GM12878 (cell line): ENCODE results near the gene FGGY. TPM values are rescaled to one million over a fixed set of nuclear protein-coding genes. Genes with fewer than 3 reads are reported as not detected.

Experiments used
- ATAC-seq: fragments of 200-7000 bp; cut with Tn5 transposase; 3 replicates; pipeline ENCODE4 v1.9.1; 2020; ENCODE audit warnings: mild to moderate bottlenecking, moderate library complexity
- BruUV-seq: library from RNA; stranded (reverse); fragments of 400-500 nt; replicated peaks from 2 replicates; lab custom pipeline; 2021; lab: Mats Ljungman, UMichigan
- CTCF ChIA-PET: fragments of 300-600 bp; sonication (Branson Sonifier 250); formaldehyde crosslinking; extraction: SDS; loops from one replicate; lab custom pipeline; 2021; ENCODE audit warnings: inconsistent platforms; lab: Yijun Ruan, JAX
- POLR2A ChIA-PET: fragments of 350-600 bp; formaldehyde crosslinking; extraction: SDS; loops from one replicate; lab custom pipeline; 2021; ENCODE audit warnings: inconsistent platforms; lab: Charles Lee
- RAD21 ChIA-PET: fragments of 300-600 bp; sonication (Branson Sonifier 250); formaldehyde crosslinking; loops from one replicate; lab custom pipeline; 2023; ENCODE audit warnings: antibody characterized with exemption; ENCODE audit not compliant: unreplicated experiment; lab: Charles Lee
- SMC1A ChIA-PET: fragments of 300-600 bp; sonication (Branson Sonifier 250); formaldehyde crosslinking; loops from one replicate; lab custom pipeline; 2023; ENCODE audit not compliant: unreplicated experiment, uncharacterized antibody; lab: Charles Lee
- DNase-seq: peaks from one replicate; pipeline ENCODE4 v3.0.0-alpha.2; 2011; ENCODE audit warnings: low read depth, low spot score
- FAIRE-seq: peaks from 3 replicates; lab custom pipeline; 2011; peaks lifted over from hg19 to GRCh38; lab: Jason Lieb, UNC
- H2AFZ ChIP-seq: 2 replicates; pipeline ENCODE4 v1.6.0; 2011; ENCODE audit warnings: low read depth, low read length, control low read depth; ENCODE audit not compliant: control insufficient read depth
- H3K27ac ChIP-seq: 2 replicates; pipeline ENCODE4 v1.5.1; 2011; ENCODE audit warnings: control low read depth; ENCODE audit not compliant: control insufficient read depth, insufficient read depth
- H3K27me3 ChIP-seq, 2 experiments: replicated peaks in 1 of 2; 2 replicates each; pipeline versions ENCODE4 v1.6.0 to v1.6.1; 2011; ENCODE audit warnings: low read length in 1 of 2; ENCODE audit not compliant: control insufficient read depth in 2 of 2, insufficient read depth in 2 of 2
- H3K36me3 ChIP-seq, 2 experiments: 2 replicates each; pipeline ENCODE4 v1.5.1; 2011; ENCODE audit warnings: low read length in 1 of 2; ENCODE audit not compliant: control insufficient read depth in 2 of 2, insufficient read depth in 2 of 2
- H3K4me1 ChIP-seq: 2 replicates; pipeline ENCODE4 v1.6.1; 2011; ENCODE audit warnings: mild to moderate bottlenecking, low read length, moderate library complexity, mixed read lengths; ENCODE audit not compliant: control insufficient read depth, insufficient read depth
- H3K4me2 ChIP-seq: 2 replicates; pipeline ENCODE4 v1.6.0; 2011; ENCODE audit warnings: control low read depth; ENCODE audit not compliant: control insufficient read depth, insufficient read depth
- H3K4me3 ChIP-seq: fragments of 200-600 bp; sonication (generic); 2 replicates; pipeline ENCODE4 v1.5.1; 2016
- H3K79me2 ChIP-seq: 2 replicates; pipeline ENCODE4 v1.6.0; 2011; ENCODE audit warnings: low read length; ENCODE audit not compliant: control insufficient read depth, insufficient read depth
- H3K9ac ChIP-seq: 2 replicates; pipeline ENCODE4 v1.8.0; 2011; ENCODE audit warnings: low read length, control low read depth, mixed read lengths; ENCODE audit not compliant: control insufficient read depth, insufficient read depth
- H3K9me3 ChIP-seq: replicated peaks from 3 replicates; pipeline ENCODE4 v1.5.1; 2011; ENCODE audit warnings: mild to moderate bottlenecking, low read length; ENCODE audit not compliant: control insufficient read depth, insufficient read depth
- H4K20me1 ChIP-seq: 2 replicates; pipeline ENCODE4 v1.6.0; 2011; ENCODE audit not compliant: control insufficient read depth, insufficient read depth
- BRCA1 ChIP-seq: IDR thresholded peaks from 2 replicates; pipeline ENCODE4 v1.6.1; 2011; ENCODE audit warnings: low read depth, low read length, improper control_type of control experiment
- HDGF ChIP-seq: fragments of 450-650 bp; IDR thresholded peaks from 2 replicates; pipeline ENCODE4 v1.6.1; 2016; ENCODE audit warnings: antibody characterized with exemption
- JUNB ChIP-seq: IDR thresholded peaks from 2 replicates; pipeline ENCODE4 v1.6.1; 2016; ENCODE audit warnings: antibody characterized with exemption, mild to moderate bottlenecking
- NKRF ChIP-seq: fragments of 450-650 bp; conservative IDR thresholded peaks from 2 replicates; pipeline ENCODE4 v1.6.1; 2017; ENCODE audit warnings: mild to moderate bottlenecking, moderate library complexity
- NR2C1 ChIP-seq: fragments of 450-650 bp; IDR thresholded peaks from 2 replicates; pipeline ENCODE4 v1.6.1; 2017; ENCODE audit warnings: antibody characterized with exemption, mild to moderate bottlenecking, moderate library complexity
- NR2C2 ChIP-seq: IDR thresholded peaks from 2 replicates; pipeline ENCODE4 v1.6.1; 2011; ENCODE audit warnings: borderline replicate concordance, low read depth; ENCODE audit not compliant: control insufficient read depth, insufficient read length
- PRDM15 ChIP-seq: fragments of 450-650 bp; formaldehyde crosslinking; IDR thresholded peaks from 2 replicates; pipeline ENCODE4 v1.4.0; 2020; ENCODE audit warnings: mild to moderate bottlenecking, moderate library complexity
- RUNX3 ChIP-seq: IDR thresholded peaks from 2 replicates; pipeline ENCODE4 v1.6.1; 2012; ENCODE audit warnings: low read length, inconsistent platforms
- SKIL ChIP-seq: fragments of 450-650 bp; IDR thresholded peaks from 2 replicates; pipeline ENCODE4 v1.6.1; 2017; ENCODE audit warnings: mild to moderate bottlenecking, low read depth, inconsistent platforms; ENCODE audit not compliant: poor library complexity, severe bottlenecking
- SREBF2 ChIP-seq: IDR thresholded peaks from 2 replicates; pipeline ENCODE4 v1.6.1; 2012; ENCODE audit warnings: mild to moderate bottlenecking, low read length
- SRF ChIP-seq, 2 experiments: IDR thresholded peaks; 2 replicates each; pipeline ENCODE4 v1.6.1; 2011; ENCODE audit warnings: low read depth in 2 of 2, low read length in 2 of 2, mild to moderate bottlenecking in 1 of 2, moderate library complexity in 1 of 2
- ZNF622 ChIP-seq: fragments of 450-650 bp; IDR thresholded peaks from 2 replicates; pipeline ENCODE4 v1.6.1; 2017; ENCODE audit warnings: mild to moderate bottlenecking, inconsistent platforms
- ZSCAN29 ChIP-seq: fragments of 450-650 bp; IDR thresholded peaks from 2 replicates; pipeline ENCODE4 v1.6.1; 2017; ENCODE audit warnings: mild to moderate bottlenecking, moderate library complexity
- WGBS: methylation state at CpG from one replicate; pipeline ENCODE4 v1.1.6; 2016; ENCODE audit warnings: low lambda C conversion rate; ENCODE audit not compliant: insufficient replicate concordance, insufficient coverage; ENCODE audit errors: missing lambda C conversion rate; 5-methylcytosine and 5-hydroxymethylcytosine counted together
- in situ Hi-C: fragments of 300-500 bp; cut with MboI; formaldehyde crosslinking; loops from 9 replicates; pipeline ENCODE4 v1.14.3; 2018; ENCODE audit warnings: mixed read lengths
- intact Hi-C: fragments of 100-400 bp; cut with micrococcal nuclease; formaldehyde crosslinking; loops from one replicate; pipeline ENCODE4 v1.14.2; 2022; ENCODE audit not compliant: unreplicated experiment
- polyA plus RNA-seq, 11 experiments: library from polyadenylated mRNA; depleted of rRNA in 4 of 11; unstranded in 6 of 11; stranded (reverse) in 5 of 11; fragments of >200 nt; fragmentation: Nextera tagmentation in 4 of 11; fragmentation: Illumina TruSeq in 1 of 11; extraction: Ambion mirVana in 4 of 11; extraction: Trizol in 1 of 11; gene quantifications; 1 replicate in 1 of 11; 2 replicates in 10 of 11; pipeline versions ENCODE4 v1.2.1 to v1.2.3, GENCODE V29; 2011 to 2016; ENCODE audit warnings: inconsistent platforms in 2 of 11, missing spikeins in 2 of 11, low read depth in 1 of 11
- total RNA-seq, 4 experiments: library from RNA; depleted of rRNA in 3 of 4; stranded (reverse); fragments of >200 nt in 3 of 4; fragmentation: Illumina TruSeq in 1 of 4; extraction: Trizol in 1 of 4; gene quantifications; 2 replicates each; pipeline versions ENCODE4 v1.2.1 to v1.2.3, GENCODE V29; 2013 to 2021
- TF ChIP-seq, protein P1 (sequence below): fragments of 450-650 bp; IDR thresholded peaks from 2 replicates; pipeline ENCODE4 v1.6.1; 2017; ENCODE audit warnings: borderline replicate concordance
- TF ChIP-seq, protein P2 (sequence below): IDR thresholded peaks from 2 replicates; pipeline ENCODE4 v1.6.1; 2012; ENCODE audit warnings: low read depth, low read length, improper control_type of control experiment

Gene FGGY
- total and polyA plus RNA-seq, 10 of the 15 experiments (the other 5 are each of a cell fraction or from before 2014, with no cell fraction given): 6.2 to 11.9 (median 7.5) TPM

DNA sequence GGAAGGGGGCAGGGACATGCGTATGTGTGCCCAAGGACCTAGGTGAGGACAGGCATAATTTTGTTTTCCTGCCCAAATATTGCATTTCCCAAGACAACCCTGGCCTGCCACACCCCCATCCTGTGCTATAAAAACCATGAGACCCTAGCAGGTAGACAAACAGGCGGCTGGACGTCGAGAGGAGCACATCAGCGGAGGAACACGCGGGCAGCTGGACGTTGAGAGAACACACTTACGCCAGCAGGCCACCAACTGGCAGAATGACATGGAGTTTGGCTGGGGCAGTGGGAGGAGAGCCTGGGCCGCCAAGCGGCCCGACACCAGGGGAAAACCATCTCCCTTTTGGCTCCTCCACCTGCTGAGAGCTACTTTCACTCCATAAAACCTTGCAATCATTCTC, 3.0 kb upstream of the FGGY start:
- ATAC-seq (no peak), DNase-seq (no peak), FAIRE-seq (no peak)
- WGBS: 95% methylated on average over 12 of the region's 12 CpGs
- Histone ChIP-seq H3K27ac (no peak overlapping the region), H3K4me2 (no peak overlapping the region), H3K9ac (no peak overlapping the region), H4K20me1 (no peaks in the 10 kb centered on the region), H3K79me2 (no peaks in the 10 kb centered on the region; the same call in 1 of the 2 replicates), H2AFZ (no peak overlapping the region), H3K9me3 (no peaks in the 10 kb centered on the region), H3K4me3 (no peak overlapping the region), H3K36me3 (no peaks in the 10 kb centered on the region), H3K27me3 (no peaks in the 10 kb centered on the region), H3K4me1 (peaks cover 3% of the 10 kb centered on the region; the same call in 1 of the 2 replicates)
- RAD21 ChIA-PET: no interaction called here
- no TSS peak for BruUV-seq
- CTCF ChIA-PET: interaction anchor here (0.7 to 0.9 kb wide), 2 partner anchors 25 to 405 kb away, joined by 3 read pairs; no protein-coding TSS in a partner anchor
- SMC1A ChIA-PET: no interaction called here
- in situ Hi-C loops (loop anchor here (10.0 kb wide), 1 partner anchor 509 kb away; the partner anchor contains the start of gene JUN), intact Hi-C loops (loop anchor here (10.0 kb wide), 3 partner anchors 149 to 461 kb away; no protein-coding TSS in a partner anchor)
- POLR2A ChIA-PET: no interaction called here
- TF ChIP-seq ZSCAN29: no peak
- TF ChIP-seq NR2C2: no peak
- no peak for TF ChIP-seq SREBF2
- TF ChIP-seq, protein P1, sequence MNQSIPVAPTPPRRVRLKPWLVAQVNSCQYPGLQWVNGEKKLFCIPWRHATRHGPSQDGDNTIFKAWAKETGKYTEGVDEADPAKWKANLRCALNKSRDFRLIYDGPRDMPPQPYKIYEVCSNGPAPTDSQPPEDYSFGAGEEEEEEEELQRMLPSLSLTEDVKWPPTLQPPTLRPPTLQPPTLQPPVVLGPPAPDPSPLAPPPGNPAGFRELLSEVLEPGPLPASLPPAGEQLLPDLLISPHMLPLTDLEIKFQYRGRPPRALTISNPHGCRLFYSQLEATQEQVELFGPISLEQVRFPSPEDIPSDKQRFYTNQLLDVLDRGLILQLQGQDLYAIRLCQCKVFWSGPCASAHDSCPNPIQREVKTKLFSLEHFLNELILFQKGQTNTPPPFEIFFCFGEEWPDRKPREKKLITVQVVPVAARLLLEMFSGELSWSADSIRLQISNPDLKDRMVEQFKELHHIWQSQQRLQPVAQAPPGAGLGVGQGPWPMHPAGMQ: no peak
- no peak for TF ChIP-seq NKRF
- TF ChIP-seq HDGF: no peak
- TF ChIP-seq, protein P2, sequence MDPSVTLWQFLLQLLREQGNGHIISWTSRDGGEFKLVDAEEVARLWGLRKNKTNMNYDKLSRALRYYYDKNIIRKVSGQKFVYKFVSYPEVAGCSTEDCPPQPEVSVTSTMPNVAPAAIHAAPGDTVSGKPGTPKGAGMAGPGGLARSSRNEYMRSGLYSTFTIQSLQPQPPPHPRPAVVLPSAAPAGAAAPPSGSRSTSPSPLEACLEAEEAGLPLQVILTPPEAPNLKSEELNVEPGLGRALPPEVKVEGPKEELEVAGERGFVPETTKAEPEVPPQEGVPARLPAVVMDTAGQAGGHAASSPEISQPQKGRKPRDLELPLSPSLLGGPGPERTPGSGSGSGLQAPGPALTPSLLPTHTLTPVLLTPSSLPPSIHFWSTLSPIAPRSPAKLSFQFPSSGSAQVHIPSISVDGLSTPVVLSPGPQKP: no peak
- no peak for TF ChIP-seq SKIL
- no peak for TF ChIP-seq PRDM15 (CRISPR knock-in tag)
- TF ChIP-seq BRCA1: no peak
- TF ChIP-seq SRF (IDR thresholded peaks at IDR 0.05; ENCODE audit: low read depth in 2 of 2, low read length in 2 of 2): no peak
- no peak for TF ChIP-seq RUNX3
- no peak for TF ChIP-seq NR2C1
- TF ChIP-seq ZNF622: no peak
- no peak for TF ChIP-seq JUNB
